Fibroblast of lung (primary cell): ENCODE measurements around the gene TSPAN5.

ENCODE experiments used
- EZH2 ChIP-seq: IDR thresholded peaks from 2 replicates; pipeline ENCODE4 v1.5.1; 2012; ENCODE audit warnings: low read length, control low read depth, mild to moderate bottlenecking; ENCODE audit errors: missing control alignments
- TF ChIP-seq, protein P1 (sequence below), 2 donors: IDR thresholded peaks in 1 of 2; conservative IDR thresholded peaks in 1 of 2; 1 replicate in 1 of 2; 2 replicates in 1 of 2; pipeline ENCODE4 v1.5.1; 2011 to 2012; ENCODE audit warnings: low read length in 2 of 2, control low read depth in 1 of 2, inconsistent platforms in 1 of 2, low read depth in 1 of 2, mild to moderate bottlenecking in 1 of 2

DNA sequence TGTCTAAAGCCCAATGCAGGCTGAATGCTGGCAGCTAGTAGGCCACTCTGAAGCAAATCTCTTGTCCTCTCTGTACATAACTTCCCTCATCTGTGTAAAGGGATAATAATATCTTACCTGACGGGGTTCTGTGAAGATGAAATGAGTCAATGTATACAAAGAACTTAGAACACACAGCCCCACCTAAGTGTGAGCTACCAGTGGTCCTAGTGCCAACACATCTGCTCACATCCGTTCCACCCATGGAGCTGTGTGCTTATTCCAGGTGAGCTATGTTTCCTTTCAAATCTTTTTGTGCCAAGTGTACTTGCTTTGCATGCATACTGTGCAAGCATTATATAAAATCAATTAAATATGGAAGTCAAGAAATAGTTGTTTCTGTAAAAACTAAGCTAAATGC, 116.4 kb downstream of the TSPAN5 start:
- TF ChIP-seq, protein P1, sequence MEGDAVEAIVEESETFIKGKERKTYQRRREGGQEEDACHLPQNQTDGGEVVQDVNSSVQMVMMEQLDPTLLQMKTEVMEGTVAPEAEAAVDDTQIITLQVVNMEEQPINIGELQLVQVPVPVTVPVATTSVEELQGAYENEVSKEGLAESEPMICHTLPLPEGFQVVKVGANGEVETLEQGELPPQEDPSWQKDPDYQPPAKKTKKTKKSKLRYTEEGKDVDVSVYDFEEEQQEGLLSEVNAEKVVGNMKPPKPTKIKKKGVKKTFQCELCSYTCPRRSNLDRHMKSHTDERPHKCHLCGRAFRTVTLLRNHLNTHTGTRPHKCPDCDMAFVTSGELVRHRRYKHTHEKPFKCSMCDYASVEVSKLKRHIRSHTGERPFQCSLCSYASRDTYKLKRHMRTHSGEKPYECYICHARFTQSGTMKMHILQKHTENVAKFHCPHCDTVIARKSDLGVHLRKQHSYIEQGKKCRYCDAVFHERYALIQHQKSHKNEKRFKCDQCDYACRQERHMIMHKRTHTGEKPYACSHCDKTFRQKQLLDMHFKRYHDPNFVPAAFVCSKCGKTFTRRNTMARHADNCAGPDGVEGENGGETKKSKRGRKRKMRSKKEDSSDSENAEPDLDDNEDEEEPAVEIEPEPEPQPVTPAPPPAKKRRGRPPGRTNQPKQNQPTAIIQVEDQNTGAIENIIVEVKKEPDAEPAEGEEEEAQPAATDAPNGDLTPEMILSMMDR (conservative IDR thresholded peaks at IDR 0.05 in 1 of 2, IDR thresholded peaks at IDR 0.05 in 1 of 2; ENCODE audit: low read depth in 1 of 2, low read length in 2 of 2), result no peak
- no peak for TF ChIP-seq EZH2
